Pancreas (tissue), 10 donors: ENCODE data around the gene INKA2. TPM values are rescaled to one million over a fixed set of nuclear protein-coding genes. Genes with fewer than 3 reads are reported as not detected.

Source experiments
- ATAC-seq, 4 donors: fragments of 200-7000 bp; cut with Tn5 transposase; one replicate each; pipeline versions ENCODE4 v1.8.0 to v1.9.1; 2020; ENCODE audit warnings: mild to moderate bottlenecking in 4 of 4, moderate library complexity in 4 of 4
- DNase-seq, 6 donors: peaks; one replicate each; pipeline ENCODE4 v3.0.0-alpha.2; 2020
- FAIRE-seq: peaks from 2 replicates; lab custom pipeline; 2012; peaks lifted over from hg19 to GRCh38; lab: Jason Lieb, UNC
- H3K27ac ChIP-seq, 4 donors: fragments of 200-600 bp; sonication (generic); 1 replicate in 3 of 4; 2 replicates in 1 of 4; pipeline versions ENCODE4 v1.5.0 to v1.8.0; 2020
- H3K27me3 ChIP-seq, 4 donors: fragments of 200-600 bp; one replicate each; pipeline ENCODE4 v1.8.0; 2021
- H3K36me3 ChIP-seq, 3 donors: fragments of 200-600 bp; sonication (generic) in 1 of 3; one replicate each; pipeline versions ENCODE4 v1.5.0 to v1.8.0; 2020 to 2021
- H3K4me1 ChIP-seq, 3 donors: fragments of 200-600 bp; one replicate each; pipeline ENCODE4 v1.8.0; 2021
- H3K4me3 ChIP-seq, 4 donors: fragments of 200-600 bp; sonication (generic) in 2 of 4; one replicate each; pipeline versions ENCODE4 v1.5.0 to v1.8.0; 2020 to 2021
- H3K9me3 ChIP-seq, 4 donors: fragments of 200-600 bp; one replicate each; pipeline ENCODE4 v1.8.0; 2021
- WGBS, 2 donors: extraction: QIAGEN DNeasy Blood & Tissue Kit; methylation state at CpG; one replicate each; pipeline ENCODE4 v1.1.7; 2013; 5-methylcytosine and 5-hydroxymethylcytosine counted together
- intact Hi-C, 3 donors: fragments of 100-400 bp; cut with DNase I; formaldehyde crosslinking; loops; one replicate each; pipeline versions ENCODE4 v1.11.1 to v1.14.2; 2022
- polyA plus RNA-seq, 2 donors: library from polyadenylated mRNA; stranded (reverse); fragments of 200-250 nt; gene quantifications; one replicate each; pipeline ENCODE4 v1.2.3, GENCODE V29; 2013
- total RNA-seq, 6 donors: library from RNA; stranded (reverse); fragmentation: NEBNext Ultra II Directional in 4 of 6; extraction: Animal tissue kit (Norgen Biotek cat#: 25700) in 4 of 6; gene quantifications; one replicate each; pipeline versions ENCODE4 v1.2.1 to v1.2.4, GENCODE V29; 2021 to 2023
- TF ChIP-seq, protein P1 (sequence below), 4 donors: fragments of 200-600 bp; sonication (generic) in 3 of 4; IDR thresholded peaks; one replicate each; pipeline versions ENCODE4 v1.5.0 to v1.8.0; 2021; ENCODE audit warnings: antibody characterized with exemption in 4 of 4
- donor health status: healthy with polysubstance abuse.
- donor health status: DM: no; HTN: no; CAD: no; lungs with moderate emphysema.
- donor health status: DM: no; HTN: no; CAD: no.
- donor health status: control.
- donor health status: control.
- donor health status: Bipolar disorder and iron deficiency.
- donor health status: DM: yes; HTN: yes; CAD: no.
- donor health status: DM: no; HTN: no; CAD: no.
- donor health status: DM: no; HTN: no; CAD: no.
- donor health status: DM: yes; HTN: yes; CAD: no.

Gene INKA2
- total and polyA plus RNA-seq, 8 donors = 0.28 to 2.1 (median 1.1) TPM

DNA sequence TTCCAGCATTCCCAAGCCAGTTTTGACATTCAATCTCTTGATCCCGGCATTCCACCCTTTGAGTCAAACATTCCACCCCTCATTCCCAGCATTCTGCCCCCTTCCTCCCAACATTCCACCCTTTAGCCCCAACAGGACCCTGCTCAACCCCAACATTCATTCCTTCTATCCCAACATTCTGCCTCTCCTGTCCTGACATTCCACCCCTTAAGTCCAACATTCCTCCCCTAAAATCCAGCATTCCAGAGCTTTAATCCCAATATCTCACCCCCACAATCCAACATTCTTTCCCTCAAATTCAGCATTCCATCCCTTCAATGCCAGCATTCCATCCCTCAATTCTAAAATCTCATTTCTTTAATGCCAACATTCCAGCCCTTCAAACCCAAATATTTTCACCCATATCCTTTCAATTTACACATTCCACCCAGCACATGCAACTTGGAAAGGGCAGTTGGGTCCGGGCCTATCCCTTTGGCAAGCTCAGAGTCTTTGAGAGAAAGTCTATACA, 39.4 kb upstream of the INKA2 start:
- FAIRE-seq = no peak
- 70 to 78% methylated on average over 2 of the region's 2 CpGs for WGBS, 2 donors

DNA sequence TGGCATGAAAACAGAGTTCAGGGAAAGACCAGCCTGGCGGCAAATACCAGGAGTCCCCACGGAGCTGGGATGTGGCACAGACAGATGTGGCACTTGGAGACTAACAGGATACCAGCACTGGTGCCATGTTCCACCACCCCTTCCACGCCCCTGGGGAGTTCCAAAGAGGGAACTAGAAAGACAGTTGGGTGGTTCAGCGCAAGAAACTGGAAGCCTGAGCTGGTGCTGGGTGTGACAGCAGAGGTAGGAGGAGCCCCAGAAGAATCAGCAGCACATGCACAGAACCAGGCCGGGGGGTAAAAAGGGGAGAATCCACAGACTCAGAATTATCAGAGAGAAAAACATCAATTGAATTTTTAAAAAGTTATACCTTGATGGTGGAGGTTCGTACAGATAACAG, 38.9 kb upstream of the INKA2 start:
- no peak for DNase-seq
- intact Hi-C loops = loop anchor here in 1 of 3 donors (10.0 kb wide), 1 partner anchor 293 kb away; no protein-coding TSS in a partner anchor
- no peak for FAIRE-seq
- Histone ChIP-seq H3K27ac (no peak overlapping the region), H3K27me3 (no peaks in the 10 kb centered on the region), H3K4me3 (no peak overlapping the region), H3K9me3 (no peaks in the 10 kb centered on the region), H3K36me3 (no peaks in the 10 kb centered on the region), H3K4me1 (no peaks in the 10 kb centered on the region)
- 86 to 89% methylated on average over 6 of the region's 6 CpGs for WGBS, 2 donors
- no peak for ATAC-seq
- TF ChIP-seq, protein P1, sequence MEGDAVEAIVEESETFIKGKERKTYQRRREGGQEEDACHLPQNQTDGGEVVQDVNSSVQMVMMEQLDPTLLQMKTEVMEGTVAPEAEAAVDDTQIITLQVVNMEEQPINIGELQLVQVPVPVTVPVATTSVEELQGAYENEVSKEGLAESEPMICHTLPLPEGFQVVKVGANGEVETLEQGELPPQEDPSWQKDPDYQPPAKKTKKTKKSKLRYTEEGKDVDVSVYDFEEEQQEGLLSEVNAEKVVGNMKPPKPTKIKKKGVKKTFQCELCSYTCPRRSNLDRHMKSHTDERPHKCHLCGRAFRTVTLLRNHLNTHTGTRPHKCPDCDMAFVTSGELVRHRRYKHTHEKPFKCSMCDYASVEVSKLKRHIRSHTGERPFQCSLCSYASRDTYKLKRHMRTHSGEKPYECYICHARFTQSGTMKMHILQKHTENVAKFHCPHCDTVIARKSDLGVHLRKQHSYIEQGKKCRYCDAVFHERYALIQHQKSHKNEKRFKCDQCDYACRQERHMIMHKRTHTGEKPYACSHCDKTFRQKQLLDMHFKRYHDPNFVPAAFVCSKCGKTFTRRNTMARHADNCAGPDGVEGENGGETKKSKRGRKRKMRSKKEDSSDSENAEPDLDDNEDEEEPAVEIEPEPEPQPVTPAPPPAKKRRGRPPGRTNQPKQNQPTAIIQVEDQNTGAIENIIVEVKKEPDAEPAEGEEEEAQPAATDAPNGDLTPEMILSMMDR (IDR thresholded peaks at IDR 0.05) = no peak

More for the DNA sequence above, 39.4 kb upstream of the INKA2 start:
- Histone ChIP-seq H3K27ac (no peak overlapping the region), H3K4me3 (no peak overlapping the region), H3K27me3 (no peaks in the 10 kb centered on the region), H3K36me3 (no peaks in the 10 kb centered on the region), H3K9me3 (no peaks in the 10 kb centered on the region), H3K4me1 (no peaks in the 10 kb centered on the region)
- TF ChIP-seq, protein P1 (IDR thresholded peaks at IDR 0.05) = no peak
- ATAC-seq (no peak), DNase-seq (no peak)
- intact Hi-C loops = loop anchor here in 1 of 3 donors (10.0 kb wide), 1 partner anchor 294 kb away; no protein-coding TSS in a partner anchor

DNA sequence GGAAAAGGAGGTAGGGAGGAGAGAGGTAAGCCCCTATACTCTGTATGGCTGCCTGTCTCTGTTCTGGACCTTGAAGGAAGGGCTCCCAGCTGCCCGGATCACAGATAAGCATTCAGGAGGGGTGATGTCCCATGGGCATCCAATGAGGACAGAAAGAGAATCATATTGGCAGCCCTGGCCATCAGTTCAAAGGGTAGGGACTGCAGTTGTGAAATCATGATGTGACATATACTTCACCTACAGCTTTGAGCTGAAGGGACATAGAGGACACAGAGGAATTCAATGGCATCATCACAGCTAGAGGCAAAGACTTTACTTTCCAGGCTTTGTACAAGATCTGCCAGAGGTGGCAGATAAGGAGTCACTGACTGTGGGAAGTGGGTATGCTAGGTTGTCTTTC, 38.1 kb upstream of the INKA2 start:
- no peak overlapping the region for H3K27ac ChIP-seq
- H3K27me3 ChIP-seq = no peaks in the 10 kb centered on the region
- H3K9me3 ChIP-seq = no peaks in the 10 kb centered on the region
- no peak for FAIRE-seq
- no peak overlapping the region for H3K4me3 ChIP-seq
- intact Hi-C loops = loop anchor here in 1 of 3 donors (10.0 kb wide), 1 partner anchor 292 kb away; no protein-coding TSS in a partner anchor
- H3K36me3 ChIP-seq = no peaks in the 10 kb centered on the region
- DNase-seq = no peak
- 64 to 74% methylated on average over 1 of the region's 1 CpG for WGBS, 2 donors
- no peak for ATAC-seq
- TF ChIP-seq, protein P1 (IDR thresholded peaks at IDR 0.05) = no peak
- no peaks in the 10 kb centered on the region for H3K4me1 ChIP-seq

DNA sequence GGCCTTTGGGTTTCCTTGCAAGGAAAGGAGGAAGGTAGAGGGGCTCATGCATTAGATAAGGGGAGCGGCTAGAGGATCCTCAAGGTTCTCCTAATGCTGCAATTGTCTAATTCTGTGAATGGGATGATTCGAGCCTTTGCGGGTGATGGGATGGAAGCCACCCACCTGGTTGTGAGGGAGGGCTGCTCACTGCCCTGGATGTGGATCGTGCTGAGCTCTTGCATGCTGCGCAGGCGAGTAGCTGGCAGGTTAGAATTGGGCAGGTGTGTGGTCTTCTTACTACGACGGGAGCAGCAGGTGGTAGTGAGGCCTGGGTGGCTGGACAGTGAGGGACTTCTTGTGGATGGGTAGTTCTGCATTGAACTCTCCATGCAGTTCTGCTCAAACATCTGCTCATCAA, 37.7 kb upstream of the INKA2 start:
- no peaks in the 10 kb centered on the region for H3K36me3 ChIP-seq
- ATAC-seq (no peak), DNase-seq (no peak), FAIRE-seq (no peak)
- H3K27ac ChIP-seq = no peak overlapping the region
- WGBS, 2 donors = 86 to 91% methylated on average over 8 of the region's 8 CpGs
- no peaks in the 10 kb centered on the region for H3K27me3 ChIP-seq
- no peaks in the 10 kb centered on the region for H3K4me1 ChIP-seq
- no peaks in the 10 kb centered on the region for H3K9me3 ChIP-seq
- intact Hi-C loops = loop anchor here in 1 of 3 donors (10.0 kb wide), 1 partner anchor 292 kb away; no protein-coding TSS in a partner anchor
- TF ChIP-seq, protein P1 (IDR thresholded peaks at IDR 0.05) = no peak
- H3K4me3 ChIP-seq = no peak overlapping the region

DNA sequence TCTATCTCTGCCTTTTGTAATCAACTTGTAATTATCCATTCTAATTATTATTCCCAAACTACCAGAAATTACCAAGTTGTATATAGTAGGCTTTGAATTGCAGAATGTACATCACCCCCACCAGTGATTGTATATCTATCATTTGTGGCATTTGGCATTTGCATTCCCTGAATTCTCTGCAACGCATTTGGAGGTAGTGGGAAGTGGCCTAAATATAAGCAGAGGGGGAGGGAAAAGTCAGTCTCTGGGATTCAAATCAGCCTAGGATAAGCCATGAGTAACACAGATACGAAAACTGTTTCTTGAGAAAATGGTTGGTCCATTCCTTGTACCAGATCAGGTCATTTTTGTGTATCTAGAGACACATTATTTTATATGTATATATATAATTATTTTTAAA, 37.2 kb upstream of the INKA2 start:
- Histone ChIP-seq H3K27me3 (no peaks in the 10 kb centered on the region), H3K36me3 (no peaks in the 10 kb centered on the region), H3K9me3 (no peaks in the 10 kb centered on the region), H3K4me3 (no peak overlapping the region), H3K27ac (no peak overlapping the region), H3K4me1 (no peaks in the 10 kb centered on the region)
- WGBS, 2 donors = 83 to 90% methylated on average over 2 of the region's 2 CpGs
- ATAC-seq (no peak), FAIRE-seq (no peak), DNase-seq (no peak)
- TF ChIP-seq, protein P1 (IDR thresholded peaks at IDR 0.05) = no peak
- intact Hi-C loops = loop anchor here in 1 of 3 donors (10.0 kb wide), 1 partner anchor 292 kb away; no protein-coding TSS in a partner anchor
